DMS153 treated with DMSO at 0.1 percent for 48 hours (cell line): ENCODE measurements around the gene TIMP2.
"Not testable (repeated sequence)": the region's sequence is repeated elsewhere in the genome, so short reads cannot be mapped to it uniquely, and the experiment has no call there.

Experiments used
- DNase-seq: peaks from one replicate; lab custom pipeline; 2025; ENCODE audit not compliant: unreplicated experiment; lab: John Stamatoyannopoulos, UW

The TIMP2 gene

DNA sequence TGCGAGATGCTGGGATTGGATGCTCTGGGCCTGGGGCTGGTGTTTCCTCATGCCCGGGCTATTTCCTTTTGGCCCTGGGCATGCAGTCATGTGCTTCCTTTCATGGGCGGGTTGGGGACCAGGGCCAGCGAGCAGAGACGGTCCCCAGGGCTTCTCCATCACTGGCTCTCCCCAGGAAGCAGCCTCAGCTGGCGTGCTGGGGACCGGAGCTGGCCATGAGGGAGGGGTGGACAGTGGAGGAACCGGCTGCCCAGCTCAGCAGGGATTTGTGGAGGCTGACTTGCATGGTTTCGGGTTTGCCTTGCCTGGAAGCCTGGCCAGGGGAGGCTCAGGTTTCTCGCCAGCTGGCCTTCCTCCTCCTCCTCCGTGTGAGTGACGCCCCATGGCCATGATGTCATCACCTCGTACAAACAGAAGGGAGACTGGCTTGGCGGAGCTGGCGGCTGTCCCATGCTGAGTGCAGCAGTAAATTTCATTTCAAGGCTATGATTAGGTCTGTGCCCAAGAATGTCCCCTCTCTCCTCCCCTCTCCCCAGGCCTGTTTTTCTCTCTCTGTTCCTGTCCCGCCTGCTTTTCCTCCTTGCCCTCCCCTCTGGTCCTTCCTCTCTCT lies 8.9 kb upstream of the TIMP2 start:
- peak; percentile 89 for DNase-seq

DNA sequence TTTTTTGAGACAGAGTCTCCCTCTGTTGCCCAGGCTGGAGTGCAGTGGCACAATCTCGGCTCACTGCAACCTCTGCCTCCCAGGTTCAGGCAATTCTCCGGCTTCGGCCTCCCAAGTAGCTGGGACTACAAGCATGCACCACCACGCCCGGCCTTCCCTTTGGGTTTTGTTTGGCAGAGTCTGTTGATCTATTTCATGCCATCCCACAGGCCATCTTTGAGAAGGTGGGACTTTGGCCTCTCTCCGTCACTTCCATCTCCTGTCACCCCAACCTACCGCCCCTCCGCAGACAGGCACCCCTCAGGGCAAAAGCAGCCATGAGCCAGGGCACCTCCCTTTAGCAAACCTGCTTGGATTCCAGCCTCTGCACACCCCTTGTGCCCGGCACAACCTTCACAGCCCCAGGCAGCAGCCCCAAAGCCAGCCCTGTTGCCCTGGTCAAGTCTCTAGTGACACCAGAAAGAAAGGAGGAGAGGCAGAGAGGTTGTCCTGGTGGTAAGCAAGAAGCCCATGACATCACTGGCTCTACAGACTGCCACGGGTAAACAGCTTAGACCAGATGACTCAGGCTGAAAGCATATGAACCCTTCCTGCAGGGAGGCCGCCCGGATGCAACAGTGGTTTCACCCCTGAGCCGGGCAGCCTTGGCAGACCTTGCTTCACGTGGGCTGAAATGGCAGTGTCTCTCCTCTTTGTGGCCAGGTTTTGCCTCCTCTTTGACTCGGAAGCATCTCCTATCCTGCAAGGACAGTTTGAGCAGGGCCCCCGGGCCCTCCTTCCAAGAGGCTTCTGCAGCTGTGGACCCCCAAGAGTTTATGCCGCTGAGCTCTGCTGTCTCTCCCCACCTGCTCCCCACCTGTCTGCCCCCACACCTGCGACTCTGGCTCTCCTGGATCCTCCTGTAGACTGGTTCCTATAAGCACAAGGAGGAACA lies 8.1 kb upstream of the TIMP2 start:
- DNase-seq, result no peak

DNA sequence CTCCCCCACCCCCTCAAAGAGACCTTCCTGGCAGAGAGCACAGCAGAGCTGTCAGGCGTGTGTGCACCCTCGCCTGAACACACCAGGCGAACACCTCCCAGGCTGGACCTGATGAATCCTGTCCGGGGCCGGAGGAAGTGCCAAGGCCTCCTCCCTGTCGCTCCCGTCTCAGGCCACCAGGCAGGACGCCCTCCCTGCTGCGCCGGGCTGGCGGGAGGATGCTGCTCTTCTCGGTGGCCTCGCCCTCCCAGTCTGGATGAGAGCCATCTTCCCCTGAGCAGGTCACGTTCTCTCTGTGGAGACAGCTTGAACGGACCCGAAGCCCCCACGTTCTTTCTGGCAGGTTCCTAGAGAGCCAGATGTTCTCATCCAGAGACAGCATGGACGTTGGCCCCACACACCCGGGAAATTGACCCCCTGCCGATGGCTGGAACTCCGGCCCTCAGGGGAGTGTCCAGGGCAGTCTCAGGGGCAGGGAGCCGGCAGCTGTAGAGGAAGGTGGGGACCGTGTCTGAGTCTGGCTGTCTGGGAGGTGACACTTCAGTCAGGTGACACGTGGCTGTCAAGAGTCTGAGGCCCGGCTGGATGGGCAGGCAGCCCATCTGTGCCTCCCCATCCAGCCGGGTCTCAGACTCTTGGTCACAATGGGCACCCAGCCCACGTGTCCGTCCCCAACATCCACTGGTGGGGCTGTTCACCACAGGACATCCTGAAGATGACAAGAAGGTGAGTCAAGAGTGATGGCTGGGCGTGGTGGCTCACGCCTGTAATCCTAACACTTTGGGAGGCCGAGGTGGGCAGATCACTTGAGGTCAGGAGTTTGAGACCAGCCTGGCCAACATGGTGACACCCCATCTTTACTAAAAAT lies 5.0 kb upstream of the TIMP2 start:
- no peak for DNase-seq

DNA sequence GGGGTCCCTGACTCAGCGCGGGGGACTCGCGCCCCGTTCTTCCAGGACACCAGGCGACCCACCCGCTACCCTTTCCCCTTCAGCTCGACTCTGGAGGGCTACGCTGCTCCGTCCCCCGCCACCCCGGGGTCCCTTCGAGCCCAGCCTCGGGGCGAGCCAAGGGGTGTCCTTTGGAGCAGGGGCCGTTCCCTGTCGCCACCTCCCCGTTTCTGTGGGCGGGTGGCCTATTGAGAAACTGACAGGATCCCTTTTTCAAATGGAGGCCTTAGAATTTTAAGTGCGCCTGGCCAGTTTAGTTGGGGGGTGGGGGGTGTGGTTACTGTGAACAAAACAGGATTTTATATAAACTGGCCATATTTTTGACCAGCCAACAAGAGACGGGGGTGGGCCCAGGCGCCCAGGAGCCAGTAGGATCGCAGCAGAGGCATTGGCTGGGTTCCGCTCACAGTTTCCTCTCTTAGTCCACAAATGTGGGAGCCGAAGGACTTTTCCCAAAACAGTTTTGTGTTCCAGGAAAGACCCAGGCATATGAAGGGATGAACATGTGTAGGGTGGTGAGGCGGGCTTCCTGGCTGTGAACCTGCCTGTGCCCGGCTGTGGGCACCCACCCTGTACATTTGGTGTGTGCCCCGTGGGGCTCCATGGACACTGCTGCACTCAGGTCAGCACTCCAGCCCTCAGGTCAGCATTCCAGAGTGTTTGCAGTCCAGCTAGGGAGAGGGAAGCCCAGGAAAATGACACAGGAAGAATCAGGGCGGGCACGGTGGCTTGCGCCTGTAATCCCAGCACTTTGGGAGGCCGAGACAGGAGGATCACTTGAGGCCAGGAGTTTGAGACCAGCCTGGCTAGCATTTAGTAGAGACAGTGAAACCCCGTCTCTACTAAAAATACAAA lies 722 bp upstream of the TIMP2 start:
- DNase-seq, result no peak

DNA sequence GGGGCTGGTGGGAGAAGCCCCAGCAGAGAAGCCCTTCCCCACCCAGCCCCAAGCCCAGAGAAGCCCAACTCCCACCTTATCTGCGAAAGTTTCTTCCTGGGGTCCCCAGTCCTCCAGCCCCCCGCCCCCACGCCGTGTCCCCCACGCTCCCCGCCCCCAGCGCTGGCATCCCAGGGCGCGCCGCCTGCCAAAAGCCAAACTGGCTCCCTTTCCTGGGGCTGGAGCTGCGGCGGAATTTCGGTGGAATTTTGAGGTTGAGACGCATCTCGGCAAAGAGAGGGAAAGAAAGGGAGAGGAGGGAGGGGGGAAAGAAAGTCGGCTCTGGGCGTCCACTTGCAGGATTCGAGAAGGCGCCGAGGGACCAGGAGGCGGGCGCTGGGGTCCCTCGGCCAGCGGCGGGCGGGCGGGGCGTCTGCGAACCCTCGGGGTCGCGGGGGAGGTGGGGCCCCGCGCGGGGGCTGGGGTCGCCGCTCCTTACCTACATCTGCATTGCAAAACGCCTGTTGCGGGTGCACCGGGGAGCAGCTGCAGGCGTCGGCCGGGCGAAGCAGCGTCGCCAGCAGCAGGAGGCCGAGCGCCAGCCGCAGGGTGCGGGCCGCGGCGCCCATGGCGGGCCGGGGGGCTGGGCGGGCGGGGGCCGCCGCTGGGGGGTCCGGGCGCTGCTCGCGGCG lies 571 bp downstream of the TIMP2 start:
- no peak for DNase-seq

DNA sequence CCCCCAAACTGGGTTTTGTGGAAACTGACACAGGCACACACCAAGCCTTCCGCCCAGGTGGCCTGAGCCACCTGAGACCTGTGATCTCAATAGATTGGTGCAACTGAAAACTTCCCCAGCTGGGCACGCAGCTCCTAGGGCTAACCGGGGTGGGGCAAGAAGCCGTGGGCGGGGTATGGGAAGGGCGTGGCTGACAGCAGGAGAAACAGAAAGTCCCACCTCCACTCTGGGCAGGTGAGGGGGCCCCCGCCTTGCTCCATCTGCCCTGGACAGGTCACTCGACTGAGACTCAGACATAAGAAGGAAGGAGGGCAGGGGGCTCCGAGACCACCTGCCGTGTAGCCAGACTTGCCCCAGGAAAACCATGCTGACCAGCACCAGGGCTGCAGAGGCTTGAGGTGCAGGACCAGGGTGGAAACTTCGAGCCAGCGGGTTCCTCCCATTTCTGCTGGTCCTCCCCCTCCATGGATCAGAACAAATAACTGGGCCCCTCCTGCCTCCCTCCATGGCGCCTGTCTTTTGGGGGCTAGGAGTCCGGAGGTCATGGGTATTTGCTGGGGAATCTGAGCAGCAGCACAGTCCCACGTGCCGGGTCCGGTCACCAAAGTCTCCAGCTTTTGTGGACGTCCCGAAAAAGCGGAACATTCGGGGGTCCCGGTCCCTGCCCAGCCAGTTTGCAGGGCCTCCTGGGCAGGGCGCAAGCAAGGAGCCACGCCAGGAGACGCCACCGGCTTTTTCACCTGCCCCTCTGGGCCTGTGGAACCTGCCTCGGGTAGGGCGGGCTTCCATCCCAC lies 1.3 kb downstream of the TIMP2 start:
- DNase-seq, result peak; percentile 11

DNA sequence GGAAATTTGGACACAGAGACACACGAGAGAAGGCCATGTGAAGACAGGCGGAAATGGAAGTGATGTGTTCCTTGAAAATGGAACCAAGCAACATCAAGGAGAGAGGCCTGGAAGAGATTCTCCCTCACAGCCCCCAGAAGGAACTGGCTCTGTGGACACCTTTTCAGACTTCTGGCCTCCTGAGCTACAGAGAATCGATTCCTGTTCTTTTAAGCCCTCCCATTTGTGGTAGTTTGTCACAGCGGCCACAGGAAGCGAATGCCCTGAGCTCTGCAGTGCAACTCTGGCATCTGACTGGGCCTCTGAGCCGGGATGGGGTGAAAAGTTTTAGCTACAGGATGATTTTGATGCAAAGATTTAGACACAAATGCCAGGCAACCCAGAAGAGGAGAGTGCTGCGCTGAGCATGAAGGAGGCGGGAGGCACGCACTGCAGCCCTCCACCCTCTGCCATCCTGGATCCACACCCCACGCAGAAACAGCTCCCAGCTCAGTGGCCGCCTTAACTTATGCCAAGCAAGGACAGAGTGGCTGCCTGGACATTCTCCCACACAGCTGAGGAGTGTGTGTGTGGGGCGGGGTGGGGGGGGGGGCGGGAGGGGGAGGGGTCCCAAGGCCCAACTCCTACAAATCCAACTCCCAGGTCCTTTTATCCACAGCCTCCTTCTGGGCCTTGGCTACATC lies 2.2 kb downstream of the TIMP2 start:
- DNase-seq, result no peak

DNA sequence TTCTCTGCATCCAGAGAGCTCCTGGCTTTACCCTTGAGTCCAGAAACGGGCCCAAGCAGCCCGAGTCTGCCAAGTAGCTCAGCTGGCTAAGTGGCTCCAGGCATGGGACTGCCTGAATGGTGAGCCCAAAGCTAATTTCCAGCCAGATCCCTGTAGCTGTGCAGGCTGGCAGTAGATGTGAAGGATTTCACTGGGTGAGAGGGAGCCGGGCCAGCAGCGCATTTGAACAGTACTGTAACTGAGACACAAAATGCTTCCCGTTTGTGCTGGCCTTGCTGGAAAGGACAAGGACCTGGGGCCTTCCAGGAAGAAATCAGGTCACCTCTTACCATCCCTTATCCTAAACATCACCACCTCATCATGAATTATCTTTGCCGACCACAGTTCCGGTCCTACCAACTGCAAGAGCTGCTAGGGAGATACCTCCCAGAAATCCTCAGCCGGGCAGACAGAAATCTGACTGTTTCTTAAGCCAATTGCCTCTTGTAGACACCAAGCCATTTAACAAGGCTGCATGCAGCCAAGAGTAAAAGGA lies 3.7 kb downstream of the TIMP2 start:
- DNase-seq, result no peak

DNA sequence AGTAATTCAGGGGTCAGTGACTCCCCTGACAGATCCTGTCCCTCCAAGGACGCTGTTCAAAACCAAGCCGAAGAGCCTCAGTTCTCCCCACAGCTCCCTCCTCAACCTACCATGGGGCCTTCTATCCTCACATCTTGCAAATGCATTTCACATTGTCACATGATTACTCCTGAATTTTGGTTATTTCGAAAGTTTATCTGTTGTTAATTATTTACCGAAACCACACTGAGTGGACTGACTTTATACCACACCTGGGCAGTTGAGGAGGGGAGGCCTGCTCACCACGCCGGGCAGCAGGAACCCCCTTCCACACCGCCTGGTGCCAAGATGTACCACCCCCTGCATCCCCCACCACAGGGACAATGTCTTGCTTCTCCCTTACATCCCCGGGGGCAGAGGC lies 4.7 kb downstream of the TIMP2 start:
- DNase-seq, result no peak

DNA sequence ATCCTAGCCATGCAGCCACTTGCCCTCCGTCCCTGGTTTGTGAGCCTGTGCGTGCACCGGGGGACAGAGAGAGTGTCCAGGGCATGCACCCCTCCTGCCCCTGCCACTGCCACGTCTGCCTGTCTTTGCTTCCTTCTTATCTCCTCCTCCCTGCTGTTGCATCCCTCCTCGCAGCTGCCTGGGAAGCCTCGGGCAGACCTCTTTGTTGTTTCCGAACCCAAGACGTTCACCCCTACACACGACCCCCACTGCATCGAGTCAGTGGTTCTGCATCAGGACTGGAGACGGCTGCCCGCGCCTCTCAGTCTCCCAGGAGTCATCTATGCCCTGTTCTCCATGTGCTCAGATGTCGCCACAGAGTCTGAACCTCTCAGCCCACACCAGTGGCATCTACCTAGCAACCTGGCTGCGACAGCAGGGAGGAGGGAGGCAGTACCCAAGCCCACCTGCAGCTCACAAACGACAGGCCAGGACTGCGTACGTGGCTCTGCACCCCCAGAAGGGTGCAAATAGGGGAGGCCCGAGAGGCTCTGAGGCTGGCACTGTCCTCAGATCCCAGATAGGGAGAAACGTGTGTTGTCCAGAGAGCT lies 5.2 kb downstream of the TIMP2 start:
- no peak for DNase-seq

DNA sequence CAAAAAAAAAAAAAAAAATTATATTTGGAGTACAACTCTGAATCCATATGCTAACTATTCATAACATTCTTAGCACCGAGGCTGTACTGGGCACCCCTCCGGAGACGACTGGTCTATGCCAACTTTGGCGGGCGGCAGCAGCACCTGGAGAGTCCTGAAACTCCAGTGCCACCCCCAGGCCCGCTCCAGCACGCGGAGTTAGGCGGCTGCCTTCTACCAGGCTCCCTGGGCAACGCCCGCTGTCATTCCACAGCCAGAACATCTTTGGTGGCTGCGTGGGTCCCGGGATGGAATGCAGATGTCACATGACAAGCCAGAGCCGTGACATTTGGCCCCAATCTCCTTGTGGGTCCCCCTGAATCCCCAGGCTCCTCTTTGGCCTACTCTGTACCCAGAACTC lies 6.2 kb downstream of the TIMP2 start:
- DNase-seq, result no peak

DNA sequence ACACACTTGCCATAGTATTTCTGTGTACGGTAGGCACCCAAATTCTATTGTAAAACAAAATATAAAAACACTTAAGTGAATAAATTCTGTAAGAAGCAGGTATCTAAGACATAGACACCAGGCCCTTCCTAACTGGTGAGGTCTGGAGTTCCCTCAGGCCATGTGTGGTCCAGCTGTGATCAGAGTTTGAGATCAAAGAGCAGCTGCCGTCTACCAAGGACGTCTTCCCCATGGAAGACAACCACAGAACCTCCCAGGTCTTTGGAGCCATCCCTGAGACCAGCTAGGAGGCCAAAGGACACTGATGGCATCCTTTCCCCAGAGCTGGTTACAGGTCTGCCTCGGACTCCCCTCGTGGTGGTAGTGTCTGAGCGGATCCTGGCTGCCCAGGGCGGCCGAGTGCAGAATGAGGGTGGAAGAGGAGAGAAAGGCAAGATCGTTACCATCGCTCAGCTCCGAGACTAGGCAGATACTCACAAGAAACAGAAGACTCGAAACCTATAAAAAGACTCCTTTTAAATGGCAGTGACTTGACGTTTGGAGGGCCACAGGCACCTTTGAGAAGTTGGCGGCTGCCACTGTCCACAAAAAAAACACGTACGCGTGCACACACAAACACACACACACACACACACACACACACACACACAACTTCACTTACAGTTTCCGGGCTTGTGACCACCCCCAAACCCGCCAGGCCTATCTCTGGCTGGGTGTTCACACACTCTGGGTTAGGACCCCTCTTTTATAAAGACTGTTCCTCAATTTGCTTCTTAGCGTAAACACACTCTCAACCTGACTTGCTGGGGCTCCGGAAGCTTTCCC lies 7.5 kb downstream of the TIMP2 start:
- DNase-seq, result no peak

DNA sequence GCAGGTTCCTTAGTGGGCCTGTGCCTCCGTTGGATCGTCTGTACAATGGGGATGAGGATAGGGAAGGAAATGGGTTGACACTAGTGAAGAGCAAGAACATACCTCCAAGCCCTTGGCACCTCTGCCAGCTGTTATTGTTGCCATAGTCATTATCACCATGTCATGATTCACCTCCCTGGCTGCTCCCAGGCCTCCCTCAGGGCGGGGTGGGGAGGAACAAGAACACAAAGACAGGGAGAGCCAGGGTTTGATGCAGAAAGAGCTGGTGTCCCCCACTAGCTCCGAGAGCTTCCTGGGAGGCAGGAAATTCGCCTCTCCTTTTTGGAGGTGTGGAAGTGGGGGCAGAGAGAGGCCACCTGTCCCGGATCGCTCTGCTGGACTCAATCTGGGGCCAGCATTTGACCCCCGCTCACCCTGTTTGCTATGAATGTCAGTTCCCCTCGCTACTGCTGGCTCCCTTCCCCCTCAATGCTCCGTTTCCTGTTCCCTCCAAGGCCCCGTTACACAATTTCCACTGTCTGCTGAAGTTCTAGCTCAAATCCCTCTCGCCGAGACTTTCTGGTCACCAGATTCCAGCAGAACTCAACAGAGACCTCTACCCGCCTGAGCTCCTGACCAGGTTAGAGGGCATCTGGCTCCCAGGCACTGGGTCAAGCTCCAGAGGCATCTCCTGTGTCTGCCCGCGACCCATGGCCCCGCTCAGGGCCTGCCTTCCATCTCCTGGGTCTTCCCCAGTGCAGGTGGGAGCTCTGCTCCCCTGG lies 9.1 kb downstream of the TIMP2 start:
- no peak for DNase-seq

DNA sequence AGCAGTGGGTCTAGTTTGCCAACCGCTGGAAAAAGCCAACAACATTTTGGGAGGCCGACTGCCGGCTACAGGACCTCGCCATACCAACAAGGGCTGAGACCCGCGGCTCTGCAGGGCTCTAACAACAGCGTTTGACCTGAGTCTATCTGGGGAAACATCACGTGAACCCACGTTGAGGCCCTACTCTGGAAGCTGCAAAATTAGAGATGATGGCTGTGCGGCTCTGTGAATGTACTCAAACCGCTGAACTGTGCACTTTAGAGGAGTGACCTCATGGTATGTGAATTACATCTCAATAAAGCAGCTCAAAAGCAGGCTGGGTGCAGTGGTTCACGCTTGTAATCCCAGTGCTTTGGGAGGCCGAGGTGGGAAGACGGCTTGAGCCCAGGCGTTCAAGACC lies 12.1 kb downstream of the TIMP2 start:
- DNase-seq, result no peak

DNA sequence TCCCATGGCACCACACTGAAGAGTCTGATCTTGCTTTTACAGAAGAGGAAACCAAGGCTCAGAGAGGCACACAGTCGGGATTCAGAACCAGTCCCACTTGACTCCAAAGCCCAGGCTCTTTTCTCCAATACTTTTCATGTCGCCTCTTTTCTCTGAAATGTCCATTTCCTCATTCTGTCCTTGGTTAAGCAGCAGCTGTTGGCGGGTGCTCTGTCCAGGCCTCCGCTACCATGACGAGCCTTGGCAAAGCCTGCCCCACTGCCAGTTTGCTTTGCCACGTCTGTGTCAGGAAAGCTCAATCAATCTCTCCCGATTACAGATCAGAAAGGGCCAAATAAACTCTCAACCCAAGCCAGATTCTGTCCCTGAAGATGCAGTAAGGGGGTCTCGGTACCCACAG lies 13.1 kb downstream of the TIMP2 start:
- no peak for DNase-seq

DNA sequence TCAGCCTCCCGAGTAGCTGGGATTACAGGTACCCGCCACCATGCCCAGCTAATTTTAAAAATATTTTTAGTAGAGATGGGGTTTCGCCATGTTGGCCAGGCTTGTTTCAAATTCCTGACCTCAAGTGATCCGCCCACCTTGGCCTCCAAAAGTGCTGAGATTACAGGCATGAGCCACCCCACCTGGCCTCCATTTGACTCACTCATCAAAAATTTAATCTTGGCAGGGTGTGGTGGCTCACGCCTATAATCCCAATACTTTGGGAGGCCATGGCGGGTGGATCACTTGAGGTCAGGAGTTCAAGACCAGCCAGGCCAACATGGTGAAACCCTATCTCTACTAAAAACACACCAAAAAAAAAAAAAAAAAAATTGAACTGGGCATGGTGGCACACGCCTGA lies 13.6 kb downstream of the TIMP2 start:
- DNase-seq, result not testable (repeated sequence)
